K562 (cell line): ENCODE data around the gene KHDC3L. TPM values are rescaled to one million over a fixed set of nuclear protein-coding genes. Genes with fewer than 3 reads are reported as not detected.
A peak's percentile ranks its signal among the peaks of the same experiment; 100 is the strongest.

ENCODE experiments used
- ATAC-seq: fragments of 200-7000 bp; cut with Tn5 transposase; 3 replicates; pipeline ENCODE4 v1.9.1; 2020; ENCODE audit warnings: moderate library complexity
- BruUV-seq: library from RNA; stranded (reverse); fragments of 400-500 nt; replicated peaks from 2 replicates; lab custom pipeline; 2021; lab: Mats Ljungman, UMichigan
- CTCF ChIA-PET: fragments of 300-600 bp; formaldehyde crosslinking; extraction: SDS; loops from one replicate; lab custom pipeline; 2021; ENCODE audit warnings: low intra/inter-chr PET ratio; lab: Yijun Ruan, JAX
- POLR2A ChIA-PET: fragments of 300-600, 350-650 bp; sonication (Branson Sonifier 250); formaldehyde crosslinking; extraction: SDS; loops from one replicate; lab custom pipeline; 2021; ENCODE audit warnings: antibody characterized with exemption, inconsistent platforms; lab: Yijun Ruan, JAX
- DNase-seq, 4 experiments: peaks; one replicate each; pipeline versions ENCODE4 v3.0.0 to v3.0.0-alpha.2; 2011 to 2018; ENCODE audit warnings: low spot score in 3 of 4, mixed read lengths in 3 of 4; ENCODE audit errors: extremely low read depth in 1 of 4
- FAIRE-seq: peaks from 2 replicates; lab custom pipeline; 2011; peaks lifted over from hg19 to GRCh38; lab: Jason Lieb, UNC
- H2AFZ ChIP-seq: 2 replicates; pipeline ENCODE4 v1.6.0; 2011; ENCODE audit warnings: low read depth, low read length, control low read depth, inconsistent platforms
- H3K27ac ChIP-seq: fragments of 200-600 bp; 3 replicates; pipeline ENCODE4 v1.8.0; 2011; ENCODE audit warnings: low read depth, mild to moderate bottlenecking, control low read depth, inconsistent platforms, low read length, moderate library complexity, mixed read lengths; ENCODE audit errors: extremely low read depth
- H3K27me3 ChIP-seq, 2 experiments: fragments of 300-600 bp in 1 of 2; 2 replicates in 1 of 2; 3 replicates in 1 of 2; pipeline versions ENCODE4 v1.6.0 to v1.8.0; 2011; ENCODE audit warnings: inconsistent platforms in 2 of 2, low read length in 2 of 2, mild to moderate bottlenecking in 1 of 2, mixed read lengths in 1 of 2, moderate library complexity in 1 of 2; ENCODE audit not compliant: control insufficient read depth in 2 of 2, insufficient read depth in 2 of 2
- H3K36me3 ChIP-seq: fragments of 300-600 bp; 3 replicates; pipeline ENCODE4 v1.8.0; 2011; ENCODE audit warnings: mild to moderate bottlenecking, low read length, inconsistent platforms; ENCODE audit not compliant: control insufficient read depth, insufficient read depth
- H3K4me1 ChIP-seq, 2 experiments: fragments of 200-600 bp in 1 of 2; replicated peaks in 1 of 2; 2 replicates in 1 of 2; 3 replicates in 1 of 2; pipeline versions ENCODE4 v1.5.1 to v1.8.0; 2011; ENCODE audit warnings: inconsistent platforms in 2 of 2, low read length in 2 of 2, mild to moderate bottlenecking in 1 of 2, mixed read lengths in 1 of 2, moderate library complexity in 1 of 2; ENCODE audit not compliant: control insufficient read depth in 2 of 2, insufficient read depth in 2 of 2
- H3K4me2 ChIP-seq: 2 replicates; pipeline ENCODE4 v1.6.1; 2011; ENCODE audit warnings: low read length, control low read depth, inconsistent platforms, mixed read lengths; ENCODE audit not compliant: insufficient read depth
- H3K4me3 ChIP-seq: fragments of 200-600 bp; sonication (generic), shearing (Covaris generic); 2 replicates; pipeline ENCODE4 v1.5.1; 2016; ENCODE audit warnings: control low read depth, inconsistent platforms
- H3K79me2 ChIP-seq: fragments of 200-600 bp; 3 replicates; pipeline ENCODE4 v1.8.0; 2011; ENCODE audit warnings: low read length, inconsistent platforms; ENCODE audit not compliant: control insufficient read depth, insufficient read depth
- H3K9ac ChIP-seq, 2 experiments: 2 replicates each; pipeline versions ENCODE4 v1.6.0 to v1.6.1; 2011; ENCODE audit warnings: low read depth in 2 of 2, low read length in 2 of 2, control low read depth in 1 of 2, inconsistent platforms in 1 of 2, mild to moderate bottlenecking in 1 of 2, mixed read lengths in 1 of 2; ENCODE audit not compliant: insufficient read depth in 1 of 2
- H3K9me1 ChIP-seq: one replicate; pipeline ENCODE4 v1.6.0; 2011; ENCODE audit warnings: inconsistent platforms, mild to moderate bottlenecking, low read length, moderate library complexity; ENCODE audit not compliant: control insufficient read depth, insufficient read depth
- H3K9me3 ChIP-seq: replicated peaks from 2 replicates; pipeline ENCODE4 v1.5.1; 2011; ENCODE audit warnings: low read depth, low read length, inconsistent platforms; ENCODE audit not compliant: control insufficient read depth, insufficient read depth
- H4K20me1 ChIP-seq: replicated peaks from 2 replicates; pipeline ENCODE4 v1.6.1; 2011; ENCODE audit warnings: low read length, inconsistent platforms, mixed read lengths; ENCODE audit not compliant: control insufficient read depth, insufficient read depth
- ATF6 ChIP-seq: sonication (generic); formaldehyde crosslinking; IDR thresholded peaks from 2 replicates; pipeline ENCODE4 v1.4.0; 2020; ENCODE audit warnings: mild to moderate bottlenecking, missing genetic modification reagents
- CBX5 ChIP-seq: IDR thresholded peaks from 2 replicates; pipeline ENCODE4 v1.6.1; 2014; ENCODE audit warnings: low read depth, borderline replicate concordance
- EP300 ChIP-seq: IDR thresholded peaks from 2 replicates; pipeline ENCODE4 v1.6.1; 2012; ENCODE audit warnings: low read length, improper control_type of control experiment
- EZH2 ChIP-seq: IDR thresholded peaks from 2 replicates; pipeline ENCODE4 v1.6.1; 2012; ENCODE audit warnings: low read depth, mild to moderate bottlenecking, inconsistent platforms, low read length, borderline replicate concordance
- IRF2 ChIP-seq: sonication (generic); formaldehyde crosslinking; IDR thresholded peaks from 2 replicates; pipeline ENCODE4 v1.8.1; 2022; ENCODE audit warnings: mild to moderate bottlenecking, missing genetic modification reagents
- KAT7 ChIP-seq: sonication (generic); formaldehyde crosslinking; IDR thresholded peaks from 2 replicates; pipeline ENCODE4 v1.8.0; 2022; ENCODE audit warnings: missing genetic modification reagents, mild to moderate bottlenecking, borderline replicate concordance
- PKNOX1 ChIP-seq: fragments of 450-650 bp; IDR thresholded peaks from 2 replicates; pipeline ENCODE4 v1.6.1; 2016
- PRMT5 ChIP-seq: sonication (generic); formaldehyde crosslinking; IDR thresholded peaks from 2 replicates; pipeline ENCODE4 v1.5.0; 2020; ENCODE audit warnings: missing genetic modification reagents
- TFE3 ChIP-seq: fragments of 450-650 bp; formaldehyde crosslinking; IDR thresholded peaks from 2 replicates; pipeline ENCODE4 v1.4.0; 2020; ENCODE audit warnings: mild to moderate bottlenecking, mixed read lengths
- ZFPM2 ChIP-seq: fragments of 250-450 bp; sonication (Bioruptor Pico); IDR thresholded peaks from 2 replicates; pipeline ENCODE4 v1.5.1; 2022; ENCODE audit warnings: mild to moderate bottlenecking
- WGBS: fragments of 100-300 bp; shearing (Covaris generic); methylation state at CpG from one replicate; pipeline ENCODE4 v1.1.6; 2016; ENCODE audit warnings: low coverage, mixed read lengths; ENCODE audit not compliant: insufficient coverage; ENCODE audit errors: missing lambda C conversion rate; 5-methylcytosine and 5-hydroxymethylcytosine counted together
- in situ Hi-C: fragments of 300-500 bp; cut with MboI; formaldehyde crosslinking; loops from 4 replicates; pipeline ENCODE4 v1.15.0; 2018; ENCODE audit warnings: inconsistent platforms, mixed read lengths
- intact Hi-C: fragments of 100-400 bp; cut with micrococcal nuclease; formaldehyde crosslinking; loops from 2 replicates; pipeline ENCODE4 v1.14.2; 2022
- polyA plus RNA-seq, 8 experiments: library from polyadenylated mRNA; depleted of rRNA in 4 of 8; stranded (reverse) in 5 of 8; unstranded in 3 of 8; fragments of >200 nt; fragmentation: Nextera tagmentation in 2 of 8; fragmentation: Illumina TruSeq in 1 of 8; extraction: Ambion mirVana in 2 of 8; extraction: Trizol in 1 of 8; gene quantifications; 2 replicates each; pipeline versions ENCODE4 v1.2.1 to v1.2.3, GENCODE V29; 2011 to 2014; ENCODE audit warnings: inconsistent platforms in 1 of 8, missing spikeins in 1 of 8
- total RNA-seq, 7 experiments: library from RNA; depleted of rRNA in 6 of 7; stranded (reverse); fragments of >200 nt in 6 of 7; fragmentation: Illumina TruSeq in 2 of 7; extraction: Trizol in 2 of 7; gene quantifications; 2 replicates each; pipeline versions ENCODE4 v1.2.1 to v1.2.3, GENCODE V29; 2011 to 2021; ENCODE audit warnings: low replicate concordance in 1 of 7

Gene KHDC3L
- total and polyA plus RNA-seq, 9 of the 15 experiments (the other 6 are each of a cell fraction or from before 2014, with no cell fraction given) = not detected

GRCh38 chr6:73323323-73323722, 39.1 kb upstream of the KHDC3L start:
- Histone ChIP-seq H3K4me1 (peaks cover 0 to 5% of the 10 kb centered on the region in 2 experiments; a peak in 1 of 5 replicates), H3K9ac (no peak overlapping the region; a peak in 1 of 4 replicates), H3K9me1 (no peaks in the 10 kb centered on the region), H3K36me3 (no peaks in the 10 kb centered on the region), H3K79me2 (no peaks in the 10 kb centered on the region), H3K27ac (no peak overlapping the region), H3K27me3 (no peaks in the 10 kb centered on the region; a peak in 1 of 5 replicates), H3K9me3 (no peaks in the 10 kb centered on the region), H3K4me3 (no peak overlapping the region), H2AFZ (no peak overlapping the region), H4K20me1 (no peaks in the 10 kb centered on the region), H3K4me2 (no peak overlapping the region)
- DNase-seq = no peak
- ATAC-seq = no peak
- ChIA-PET POLR2A (no interaction called here), CTCF (no interaction called here)
- BruUV-seq = no TSS peak
- 27% methylated on average over 2 of the region's 2 CpGs for WGBS
- no peak for FAIRE-seq
- intact Hi-C loops = loop anchor here (10.0 kb wide), 1 partner anchor 709 kb away; no protein-coding TSS in a partner anchor
- in situ Hi-C loops = loop anchor here (10.0 kb wide), 1 partner anchor 729 kb away; no protein-coding TSS in a partner anchor
- TF ChIP-seq IRF2 (CRISPR knock-in tag) (no peak), PKNOX1 (peak; percentile 52; the same call in 1 of the 2 replicates)

- ATAC-seq (no peak), FAIRE-seq (no peak), DNase-seq (no peak)
- 77% methylated on average over 3 of the region's 3 CpGs for WGBS
- ChIA-PET POLR2A (interaction anchor here (0.6 kb wide), 1 partner anchor 134 kb away, joined by 3 read pairs; no protein-coding TSS in a partner anchor), CTCF (interaction anchor here (0.9 to 2.0 kb wide), 3 partner anchors 40 to 914 kb away, joined by 3 to 19 read pairs (median 3); no protein-coding TSS in a partner anchor)
- no TSS peak for BruUV-seq
- Histone ChIP-seq H3K4me2 (no peak overlapping the region), H3K4me1 (peaks cover 0 to 5% of the 10 kb centered on the region in 2 experiments; a peak in 1 of 5 replicates), H3K9me1 (no peaks in the 10 kb centered on the region), H3K36me3 (no peaks in the 10 kb centered on the region), H3K27me3 (peaks cover 0 to 9% of the 10 kb centered on the region in 2 experiments; a peak in 3 of 5 replicates), H3K9ac (no peak overlapping the region), H2AFZ (no peak overlapping the region), H4K20me1 (no peaks in the 10 kb centered on the region), H3K27ac (no peak overlapping the region), H3K4me3 (no peak overlapping the region), H3K79me2 (no peaks in the 10 kb centered on the region), H3K9me3 (no peaks in the 10 kb centered on the region)
- in situ Hi-C loops = loop anchor here (5.0 to 25.0 kb wide), 3 partner anchors 38 to 913 kb away; no protein-coding TSS in a partner anchor
- intact Hi-C loops = loop anchor here (1.0 to 10.0 kb wide), 5 partner anchors 40 to 711 kb away; no protein-coding TSS in a partner anchor
- TF ChIP-seq PRMT5 (CRISPR knock-in tag) = no peak
- TF ChIP-seq ZFPM2 (CRISPR knock-in tag) = no peak
- TF ChIP-seq KAT7 (CRISPR knock-in tag) = no peak
- TF ChIP-seq TFE3 (CRISPR knock-in tag) = no peak
- no peak for TF ChIP-seq CBX5
- TF ChIP-seq EZH2 = no peak
- no peak for TF ChIP-seq ATF6
- TF ChIP-seq EP300 = no peak
Measured at GRCh38 chr6:73325656-73326055, 36.8 kb upstream of the KHDC3L start.
